HEK293 (cell line): ENCODE measurements around the gene PPP1CC.

Experiments used
- CTCF ChIA-PET: fragments of 350-600 bp; formaldehyde crosslinking; extraction: SDS; loops from one replicate; lab custom pipeline; 2021; ENCODE audit warnings: antibody characterized with exemption; lab: Yijun Ruan, JAX
- POLR2A ChIA-PET: fragments of 300-600 bp; formaldehyde crosslinking; extraction: SDS; loops from one replicate; lab custom pipeline; 2020; ENCODE audit warnings: antibody characterized with exemption, inconsistent platforms; lab: Yijun Ruan, JAX
- H3K27ac ChIP-seq: fragments of 200-500 bp; sonication (Bioruptor generic); 2 replicates; pipeline ENCODE4 v1.5.1; 2014; ENCODE audit warnings: low read depth, low read length, control low read depth, inconsistent platforms; ENCODE audit errors: extremely low read depth
- H3K36me3 ChIP-seq, 2 experiments: fragments of 200-500 bp in 1 of 2; sonication (Bioruptor generic) in 1 of 2; 1 replicate in 1 of 2; 2 replicates in 1 of 2; pipeline ENCODE4 v1.5.1; 2014 to 2017; ENCODE audit warnings: inconsistent platforms in 2 of 2, low read length in 2 of 2; ENCODE audit not compliant: control insufficient read depth in 2 of 2, insufficient read depth in 1 of 2
- H3K4me1 ChIP-seq: fragments of 200-500 bp; sonication (Bioruptor generic); 2 replicates; pipeline ENCODE4 v1.5.1; 2014; ENCODE audit warnings: mild to moderate bottlenecking, low read length, inconsistent platforms; ENCODE audit not compliant: control insufficient read depth, insufficient read depth
- H3K4me3 ChIP-seq: 2 replicates; pipeline ENCODE4 v1.5.1; 2011; ENCODE audit warnings: low read depth, mild to moderate bottlenecking, control low read depth, low read length, moderate library complexity
- H3K9me3 ChIP-seq: fragments of 200-500 bp; sonication (Bioruptor generic); 2 replicates; pipeline ENCODE4 v1.5.1; 2014; ENCODE audit warnings: low read depth, low read length, inconsistent platforms; ENCODE audit not compliant: control insufficient read depth, insufficient read depth
- BCL11B ChIP-seq: fragments of 450-650 bp; formaldehyde crosslinking; IDR thresholded peaks from 2 replicates; pipeline ENCODE4 v1.5.1; 2016; ENCODE audit warnings: low read depth, missing biosample characterization, missing genetic modification characterization
- SETDB1 ChIP-seq: IDR thresholded peaks from one replicate; pipeline ENCODE4 v1.6.1; 2017; ENCODE audit warnings: mild to moderate bottlenecking, low read length, moderate library complexity, mixed read lengths; ENCODE audit not compliant: insufficient read length
- SP7 ChIP-seq: fragments of 450-650 bp; formaldehyde crosslinking; IDR thresholded peaks from 2 replicates; pipeline ENCODE4 v1.5.1; 2016; ENCODE audit warnings: missing biosample characterization, missing genetic modification characterization
- YY1 ChIP-seq: fragments of 450-650 bp; formaldehyde crosslinking; IDR thresholded peaks from 2 replicates; pipeline ENCODE4 v1.5.1; 2018; ENCODE audit warnings: missing biosample characterization, missing genetic modification characterization
- ZBTB17 ChIP-seq: fragments of 450-650 bp; formaldehyde crosslinking; IDR thresholded peaks from 2 replicates; pipeline ENCODE4 v1.5.1; 2016; ENCODE audit warnings: missing biosample characterization, missing genetic modification characterization
- ZBTB20 ChIP-seq: fragments of 450-650 bp; formaldehyde crosslinking; IDR thresholded peaks from 2 replicates; pipeline ENCODE4 v1.5.1; 2016; ENCODE audit warnings: missing biosample characterization, missing genetic modification characterization
- ZEB2 ChIP-seq: fragments of 450-650 bp; formaldehyde crosslinking; IDR thresholded peaks from 2 replicates; pipeline ENCODE4 v1.5.1; 2016; ENCODE audit warnings: missing biosample characterization, missing genetic modification characterization
- ZFP37 ChIP-seq: fragments of 450-650 bp; formaldehyde crosslinking; IDR thresholded peaks from 2 replicates; pipeline ENCODE4 v1.5.1; 2016; ENCODE audit warnings: missing biosample characterization, missing genetic modification characterization
- ZFP69B ChIP-seq: fragments of 450-650 bp; formaldehyde crosslinking; IDR thresholded peaks from 2 replicates; pipeline ENCODE4 v1.5.1; 2016; ENCODE audit warnings: missing biosample characterization, missing genetic modification characterization
- ZNF121 ChIP-seq: fragments of 450-650 bp; formaldehyde crosslinking; IDR thresholded peaks from 2 replicates; pipeline ENCODE4 v1.5.1; 2016; ENCODE audit warnings: missing biosample characterization, missing genetic modification characterization
- ZNF133 ChIP-seq: fragments of 450-650 bp; formaldehyde crosslinking; IDR thresholded peaks from 2 replicates; pipeline ENCODE4 v1.5.1; 2016; ENCODE audit warnings: missing biosample characterization, missing genetic modification characterization
- ZNF157 ChIP-seq: fragments of 450-650 bp; formaldehyde crosslinking; IDR thresholded peaks from 2 replicates; pipeline ENCODE4 v1.5.1; 2016; ENCODE audit warnings: missing biosample characterization, missing genetic modification characterization
- ZNF221 ChIP-seq: fragments of 450-650 bp; formaldehyde crosslinking; IDR thresholded peaks from 2 replicates; pipeline ENCODE4 v1.5.1; 2017; ENCODE audit warnings: missing biosample characterization, missing genetic modification characterization, borderline replicate concordance
- ZNF24 ChIP-seq: fragments of 450-650 bp; formaldehyde crosslinking; IDR thresholded peaks from 2 replicates; pipeline ENCODE4 v1.5.1; 2016; ENCODE audit warnings: missing biosample characterization, missing genetic modification characterization
- ZNF510 ChIP-seq: fragments of 450-650 bp; formaldehyde crosslinking; IDR thresholded peaks from 2 replicates; pipeline ENCODE4 v1.5.1; 2018; ENCODE audit warnings: mild to moderate bottlenecking, missing genetic modification characterization, missing biosample characterization; ENCODE audit not compliant: insufficient replicate concordance
- ZNF514 ChIP-seq: fragments of 450-650 bp; formaldehyde crosslinking; IDR thresholded peaks from 2 replicates; pipeline ENCODE4 v1.5.1; 2016; ENCODE audit warnings: missing biosample characterization, missing genetic modification characterization
- ZNF571 ChIP-seq: fragments of 450-650 bp; formaldehyde crosslinking; IDR thresholded peaks from 2 replicates; pipeline ENCODE4 v1.5.0; 2017; ENCODE audit warnings: missing biosample characterization, missing genetic modification characterization
- ZNF600 ChIP-seq: fragments of 450-650 bp; formaldehyde crosslinking; IDR thresholded peaks from 2 replicates; pipeline ENCODE4 v1.5.1; 2016; ENCODE audit warnings: missing biosample characterization, missing genetic modification characterization
- ZNF623 ChIP-seq: fragments of 450-650 bp; formaldehyde crosslinking; IDR thresholded peaks from 2 replicates; pipeline ENCODE4 v1.5.1; 2016; ENCODE audit warnings: missing biosample characterization, missing genetic modification characterization
- ZNF626 ChIP-seq: fragments of 450-650 bp; sonication (Bioruptor Pico); formaldehyde crosslinking; IDR thresholded peaks from 2 replicates; pipeline ENCODE4 v1.5.1; 2018; ENCODE audit warnings: missing biosample characterization, missing genetic modification characterization, inconsistent platforms
- ZNF747 ChIP-seq: fragments of 450-650 bp; formaldehyde crosslinking; IDR thresholded peaks from 2 replicates; pipeline ENCODE4 v1.5.1; 2016; ENCODE audit warnings: missing biosample characterization, missing genetic modification characterization
- ZNF76 ChIP-seq: fragments of 450-650 bp; formaldehyde crosslinking; IDR thresholded peaks from 2 replicates; pipeline ENCODE4; 2016; ENCODE audit warnings: low read depth, missing biosample characterization, missing genetic modification characterization, borderline replicate concordance
- ZNF785 ChIP-seq: fragments of 450-650 bp; formaldehyde crosslinking; IDR thresholded peaks from 2 replicates; pipeline ENCODE4 v1.5.1; 2016; ENCODE audit warnings: missing biosample characterization, missing genetic modification characterization
- ZXDB ChIP-seq: fragments of 450-650 bp; formaldehyde crosslinking; IDR thresholded peaks from 2 replicates; pipeline ENCODE4 v1.5.1; 2016; ENCODE audit warnings: missing biosample characterization, missing genetic modification characterization
- TF ChIP-seq, protein P1 (sequence below): fragments of 450-650 bp; formaldehyde crosslinking; IDR thresholded peaks from 2 replicates; pipeline ENCODE4 v1.5.1; 2016; ENCODE audit warnings: missing biosample characterization, missing genetic modification characterization
- TF ChIP-seq, protein P2 (sequence below): fragments of 450-650 bp; formaldehyde crosslinking; IDR thresholded peaks from 2 replicates; pipeline ENCODE4 v1.5.1; 2016; ENCODE audit warnings: missing biosample characterization, missing genetic modification characterization
- TF ChIP-seq, protein P3 (sequence below): fragments of 450-650 bp; formaldehyde crosslinking; IDR thresholded peaks from 2 replicates; pipeline ENCODE4 v1.5.1; 2017; ENCODE audit warnings: missing biosample characterization, missing genetic modification characterization
- TF ChIP-seq, protein P4 (sequence below): fragments of 450-650 bp; formaldehyde crosslinking; IDR thresholded peaks from 2 replicates; pipeline ENCODE4 v1.5.1; 2016; ENCODE audit warnings: missing biosample characterization, missing genetic modification characterization
- TF ChIP-seq, protein P5 (sequence below): fragments of 450-650 bp; formaldehyde crosslinking; IDR thresholded peaks from 2 replicates; pipeline ENCODE4 v1.5.1; 2016; ENCODE audit warnings: missing biosample characterization, missing genetic modification characterization
- TF ChIP-seq, protein P6 (sequence below): fragments of 450-650 bp; formaldehyde crosslinking; IDR thresholded peaks from 2 replicates; pipeline ENCODE4 v1.5.1; 2016; ENCODE audit warnings: missing biosample characterization, missing genetic modification characterization

Gene PPP1CC

DNA sequence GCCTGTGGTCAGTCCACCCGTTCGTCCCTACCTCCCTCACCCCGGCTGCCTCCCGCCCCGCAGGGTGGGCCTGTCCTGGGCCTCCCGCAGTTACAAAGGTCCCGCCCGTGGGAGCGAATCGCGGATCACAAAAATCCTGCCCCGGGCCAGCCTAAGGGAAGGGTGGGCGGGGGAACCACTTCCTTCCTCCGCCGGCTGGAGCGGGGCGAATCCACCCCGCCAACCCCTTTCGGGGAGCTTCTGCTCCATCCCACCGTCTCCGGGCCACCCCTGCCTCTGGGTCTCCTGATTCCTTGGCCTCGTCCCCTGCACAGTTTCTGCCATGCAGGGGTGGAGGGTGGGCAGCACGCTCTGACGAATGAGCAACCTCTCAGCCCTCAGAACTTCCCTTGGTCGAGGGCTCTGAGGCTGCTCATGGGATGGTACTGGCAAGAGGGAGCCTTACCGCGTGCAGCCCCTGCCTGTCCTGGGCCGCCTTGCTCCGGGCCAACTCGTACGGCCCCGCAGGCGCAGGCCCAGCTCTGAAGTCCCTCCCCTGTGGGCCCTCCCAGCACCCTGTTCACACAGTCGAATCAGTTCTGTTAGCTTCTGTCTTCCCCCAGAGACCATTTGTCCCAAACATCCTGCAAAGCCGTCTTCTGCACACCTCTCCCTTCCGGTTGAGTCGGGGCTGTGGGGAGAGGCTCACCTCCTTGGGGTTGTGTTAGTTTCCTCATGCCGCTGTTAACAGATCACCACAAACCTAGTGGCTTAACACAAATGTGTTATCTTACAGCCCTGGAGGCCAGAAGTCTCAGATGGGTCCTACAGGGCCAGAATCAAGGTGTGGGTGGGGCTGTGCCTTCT is 53.2 kb downstream of the PPP1CC start:
- CTCF ChIA-PET = no interaction called here
- no peak overlapping the region for H3K27ac ChIP-seq
- TF ChIP-seq, protein P1, sequence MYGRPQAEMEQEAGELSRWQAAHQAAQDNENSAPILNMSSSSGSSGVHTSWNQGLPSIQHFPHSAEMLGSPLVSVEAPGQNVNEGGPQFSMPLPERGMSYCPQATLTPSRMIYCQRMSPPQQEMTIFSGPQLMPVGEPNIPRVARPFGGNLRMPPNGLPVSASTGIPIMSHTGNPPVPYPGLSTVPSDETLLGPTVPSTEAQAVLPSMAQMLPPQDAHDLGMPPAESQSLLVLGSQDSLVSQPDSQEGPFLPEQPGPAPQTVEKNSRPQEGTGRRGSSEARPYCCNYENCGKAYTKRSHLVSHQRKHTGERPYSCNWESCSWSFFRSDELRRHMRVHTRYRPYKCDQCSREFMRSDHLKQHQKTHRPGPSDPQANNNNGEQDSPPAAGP (tag by site-specific recombination) = 0 out of 2 replicates have a peak, but pooled peaks have one; percentile 12
- TF ChIP-seq ZNF600 (0 out of 2 replicates have a peak, but pooled peaks have one; percentile 12), ZNF133 (tag by site-specific recombination) (no peak), ZNF24 (tag by site-specific recombination) (no peak), ZNF571 (tag by site-specific recombination) (no peak), ZNF514 (tag by site-specific recombination) (no peak), ZNF785 (tag by site-specific recombination) (no peak), SETDB1 (no peak), ZXDB (peak; percentile 30; the same call in 1 of the 2 replicates), ZBTB17 (no peak), SP7 (no peak), ZBTB20 (tag by site-specific recombination) (peak; percentile 54), ZNF121 (tag by site-specific recombination) (0 out of 2 replicates have a peak, but pooled peaks have one; percentile 21), ZNF623 (tag by site-specific recombination) (no peak), ZFP69B (tag by site-specific recombination) (0 out of 2 replicates have a peak, but pooled peaks have one; percentile 25), YY1 (tag by site-specific recombination) (no peak), ZNF747 (no peak), ZEB2 (tag by site-specific recombination) (no peak), ZFP37 (tag by site-specific recombination) (no peak), ZNF76 (tag by site-specific recombination) (no peak), ZNF221 (tag by site-specific recombination) (no peak), ZNF626 (tag by site-specific recombination) (no peak), ZNF510 (no peak), ZNF157 (no peak), BCL11B (tag by site-specific recombination) (no peak)
- TF ChIP-seq, protein P2, sequence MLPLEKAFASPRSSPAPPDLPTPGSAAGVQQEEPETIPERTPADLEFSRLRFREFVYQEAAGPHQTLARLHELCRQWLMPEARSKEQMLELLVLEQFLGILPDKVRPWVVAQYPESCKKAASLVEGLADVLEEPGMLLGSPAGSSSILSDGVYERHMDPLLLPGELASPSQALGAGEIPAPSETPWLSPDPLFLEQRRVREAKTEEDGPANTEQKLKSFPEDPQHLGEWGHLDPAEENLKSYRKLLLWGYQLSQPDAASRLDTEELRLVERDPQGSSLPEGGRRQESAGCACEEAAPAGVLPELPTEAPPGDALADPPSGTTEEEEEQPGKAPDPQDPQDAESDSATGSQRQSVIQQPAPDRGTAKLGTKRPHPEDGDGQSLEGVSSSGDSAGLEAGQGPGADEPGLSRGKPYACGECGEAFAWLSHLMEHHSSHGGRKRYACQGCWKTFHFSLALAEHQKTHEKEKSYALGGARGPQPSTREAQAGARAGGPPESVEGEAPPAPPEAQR (tag by site-specific recombination) = no peak
- TF ChIP-seq, protein P3, sequence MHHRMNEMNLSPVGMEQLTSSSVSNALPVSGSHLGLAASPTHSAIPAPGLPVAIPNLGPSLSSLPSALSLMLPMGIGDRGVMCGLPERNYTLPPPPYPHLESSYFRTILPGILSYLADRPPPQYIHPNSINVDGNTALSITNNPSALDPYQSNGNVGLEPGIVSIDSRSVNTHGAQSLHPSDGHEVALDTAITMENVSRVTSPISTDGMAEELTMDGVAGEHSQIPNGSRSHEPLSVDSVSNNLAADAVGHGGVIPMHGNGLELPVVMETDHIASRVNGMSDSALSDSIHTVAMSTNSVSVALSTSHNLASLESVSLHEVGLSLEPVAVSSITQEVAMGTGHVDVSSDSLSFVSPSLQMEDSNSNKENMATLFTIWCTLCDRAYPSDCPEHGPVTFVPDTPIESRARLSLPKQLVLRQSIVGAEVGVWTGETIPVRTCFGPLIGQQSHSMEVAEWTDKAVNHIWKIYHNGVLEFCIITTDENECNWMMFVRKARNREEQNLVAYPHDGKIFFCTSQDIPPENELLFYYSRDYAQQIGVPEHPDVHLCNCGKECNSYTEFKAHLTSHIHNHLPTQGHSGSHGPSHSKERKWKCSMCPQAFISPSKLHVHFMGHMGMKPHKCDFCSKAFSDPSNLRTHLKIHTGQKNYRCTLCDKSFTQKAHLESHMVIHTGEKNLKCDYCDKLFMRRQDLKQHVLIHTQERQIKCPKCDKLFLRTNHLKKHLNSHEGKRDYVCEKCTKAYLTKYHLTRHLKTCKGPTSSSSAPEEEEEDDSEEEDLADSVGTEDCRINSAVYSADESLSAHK (tag by site-specific recombination) = no peak
- TF ChIP-seq, protein P4, sequence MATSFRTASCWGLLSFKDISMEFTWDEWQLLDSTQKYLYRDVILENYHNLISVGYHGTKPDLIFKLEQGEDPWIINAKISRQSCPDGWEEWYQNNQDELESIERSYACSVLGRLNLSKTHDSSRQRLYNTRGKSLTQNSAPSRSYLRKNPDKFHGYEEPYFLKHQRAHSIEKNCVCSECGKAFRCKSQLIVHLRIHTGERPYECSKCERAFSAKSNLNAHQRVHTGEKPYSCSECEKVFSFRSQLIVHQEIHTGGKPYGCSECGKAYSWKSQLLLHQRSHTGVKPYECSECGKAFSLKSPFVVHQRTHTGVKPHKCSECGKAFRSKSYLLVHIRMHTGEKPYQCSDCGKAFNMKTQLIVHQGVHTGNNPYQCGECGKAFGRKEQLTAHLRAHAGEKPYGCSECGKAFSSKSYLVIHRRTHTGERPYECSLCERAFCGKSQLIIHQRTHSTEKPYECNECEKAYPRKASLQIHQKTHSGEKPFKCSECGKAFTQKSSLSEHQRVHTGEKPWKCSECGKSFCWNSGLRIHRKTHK (tag by site-specific recombination) = no peak
- TF ChIP-seq, protein P5, sequence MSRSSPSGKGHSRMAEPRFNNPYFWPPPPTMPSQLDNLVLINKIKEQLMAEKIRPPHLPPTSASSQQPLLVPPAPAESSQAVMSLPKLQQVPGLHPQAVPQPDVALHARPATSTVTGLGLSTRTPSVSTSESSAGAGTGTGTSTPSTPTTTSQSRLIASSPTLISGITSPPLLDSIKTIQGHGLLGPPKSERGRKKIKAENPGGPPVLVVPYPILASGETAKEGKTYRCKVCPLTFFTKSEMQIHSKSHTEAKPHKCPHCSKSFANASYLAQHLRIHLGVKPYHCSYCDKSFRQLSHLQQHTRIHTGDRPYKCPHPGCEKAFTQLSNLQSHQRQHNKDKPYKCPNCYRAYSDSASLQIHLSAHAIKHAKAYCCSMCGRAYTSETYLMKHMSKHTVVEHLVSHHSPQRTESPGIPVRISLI (tag by site-specific recombination) = no peak
- TF ChIP-seq, protein P6, sequence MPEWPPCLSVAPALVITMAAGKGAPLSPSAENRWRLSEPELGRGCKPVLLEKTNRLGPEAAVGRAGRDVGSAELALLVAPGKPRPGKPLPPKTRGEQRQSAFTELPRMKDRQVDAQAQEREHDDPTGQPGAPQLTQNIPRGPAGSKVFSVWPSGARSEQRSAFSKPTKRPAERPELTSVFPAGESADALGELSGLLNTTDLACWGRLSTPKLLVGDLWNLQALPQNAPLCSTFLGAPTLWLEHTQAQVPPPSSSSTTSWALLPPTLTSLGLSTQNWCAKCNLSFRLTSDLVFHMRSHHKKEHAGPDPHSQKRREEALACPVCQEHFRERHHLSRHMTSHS (tag by site-specific recombination) = no peak

More for the DNA sequence above, 53.2 kb downstream of the PPP1CC start:
- POLR2A ChIA-PET = no interaction called here
- Histone ChIP-seq H3K4me1 (no peaks in the 10 kb centered on the region; the same call in 1 of the 2 replicates), H3K36me3 (no peaks in the 10 kb centered on the region), H3K9me3 (no peaks in the 10 kb centered on the region), H3K4me3 (peak overlapping the region; percentile 27)
